Activated CD4-positive, CD25-positive, alpha-beta regulatory T cell treated with anti-CD3 and anti-CD28 coated beads, Interleukin-2, amount 50 U/mL, for 72 hours (primary cell): ENCODE data around the gene SARNP.
"Not testable (repeated sequence)": the region's sequence is repeated elsewhere in the genome, so short reads cannot be mapped to it uniquely, and the experiment has no call there.

Source experiments
- DNase-seq: peaks from one replicate; pipeline ENCODE4 v3.0.0; 2021

Gene SARNP

DNA sequence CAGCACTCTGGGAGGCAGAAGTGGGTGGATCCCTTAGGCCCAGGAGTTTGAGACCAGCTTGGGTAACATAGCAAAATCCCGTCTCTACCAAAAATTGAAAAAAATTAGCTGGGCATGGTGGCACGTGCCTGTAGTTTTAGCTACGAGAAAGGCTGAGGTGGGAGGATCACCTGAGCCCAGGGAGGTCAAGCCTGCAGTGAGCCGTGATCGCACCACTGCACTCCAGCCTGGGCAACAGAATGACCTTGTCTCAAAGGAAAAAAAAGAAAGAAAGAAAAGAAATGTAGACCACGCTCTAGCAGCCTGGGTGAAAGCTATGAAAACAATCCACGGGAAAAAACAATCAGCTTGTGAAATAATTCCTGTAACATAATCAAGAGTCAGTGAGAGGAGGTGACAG lies 29.0 kb downstream of the SARNP start:
- DNase-seq: no peak

DNA sequence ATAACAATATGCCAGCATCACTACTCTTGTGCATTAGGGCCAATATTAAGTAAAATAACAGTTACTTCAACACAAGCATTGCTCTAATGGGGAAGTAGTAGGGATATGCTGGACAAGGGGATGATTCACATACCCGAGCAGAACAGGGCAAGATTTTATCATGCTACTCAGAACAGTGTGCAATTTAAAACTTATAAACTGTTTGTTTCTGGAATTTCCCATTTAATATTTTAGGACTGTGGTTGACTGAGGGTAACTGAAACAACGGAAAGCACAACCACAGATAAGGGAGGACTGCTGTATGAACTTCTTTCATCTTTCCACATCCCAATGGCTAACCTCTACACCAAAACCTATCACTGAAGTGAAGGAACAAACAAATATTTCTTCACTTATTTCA lies 36.8 kb downstream of the SARNP start:
- no peak for DNase-seq

DNA sequence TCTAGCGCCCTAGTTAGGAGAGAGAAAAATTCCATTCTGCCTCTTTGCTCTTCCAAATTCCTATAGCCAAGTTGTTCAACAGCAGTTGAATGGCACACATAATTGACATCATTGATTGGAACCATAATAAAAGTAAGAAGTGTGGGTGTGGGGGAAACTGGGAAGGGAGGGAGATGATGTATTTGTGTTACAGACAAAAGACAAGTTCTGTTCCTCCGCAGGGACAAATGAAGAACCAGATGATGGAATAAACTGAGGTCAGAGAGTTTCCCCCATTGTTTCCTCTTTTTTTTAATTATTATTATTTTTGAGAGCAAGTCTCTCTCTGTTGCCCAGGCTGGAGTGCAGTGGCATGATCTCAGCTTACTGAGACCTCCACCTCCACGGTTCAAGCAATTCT lies 39.7 kb downstream of the SARNP start:
- DNase-seq: no peak

DNA sequence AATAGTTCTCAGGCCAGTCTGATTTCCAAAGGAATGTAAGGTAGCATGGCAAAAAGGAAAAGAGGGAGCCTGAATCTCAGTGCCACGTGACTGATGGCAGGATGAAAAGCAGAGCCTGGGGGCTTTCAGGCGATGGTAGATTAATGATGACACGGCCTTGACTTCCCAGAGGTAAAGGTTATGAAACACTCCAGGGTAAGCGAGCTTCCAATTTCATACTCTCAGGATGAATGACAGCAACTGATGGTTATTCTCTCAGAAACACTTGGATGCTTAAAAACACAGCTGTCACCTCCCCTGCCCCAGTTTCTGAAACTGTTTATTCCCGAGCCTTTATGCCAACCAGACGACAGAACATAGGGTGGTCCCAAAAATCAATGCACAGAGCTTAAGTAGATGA lies 45.8 kb downstream of the SARNP start:
- DNase-seq: no peak

DNA sequence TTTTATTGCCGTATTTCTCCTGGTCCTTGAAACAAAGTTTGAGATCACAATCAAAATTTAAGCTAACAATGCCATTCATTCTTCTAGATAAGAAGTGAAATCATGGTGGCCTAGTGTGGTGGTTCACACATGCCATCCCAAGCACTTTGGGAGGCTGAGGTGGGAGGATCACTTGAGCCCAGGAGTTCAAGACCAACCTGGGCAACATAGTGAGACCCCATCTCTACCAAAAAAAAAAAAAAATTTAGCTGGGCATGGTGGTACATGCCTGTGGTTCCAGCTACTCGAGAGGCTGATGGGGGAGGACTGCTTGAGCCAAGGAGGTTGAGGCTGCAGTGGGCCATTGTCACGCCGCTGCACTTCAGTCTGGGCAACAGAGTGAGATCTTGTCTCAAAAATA lies 50.4 kb downstream of the SARNP start:
- no peak for DNase-seq

DNA sequence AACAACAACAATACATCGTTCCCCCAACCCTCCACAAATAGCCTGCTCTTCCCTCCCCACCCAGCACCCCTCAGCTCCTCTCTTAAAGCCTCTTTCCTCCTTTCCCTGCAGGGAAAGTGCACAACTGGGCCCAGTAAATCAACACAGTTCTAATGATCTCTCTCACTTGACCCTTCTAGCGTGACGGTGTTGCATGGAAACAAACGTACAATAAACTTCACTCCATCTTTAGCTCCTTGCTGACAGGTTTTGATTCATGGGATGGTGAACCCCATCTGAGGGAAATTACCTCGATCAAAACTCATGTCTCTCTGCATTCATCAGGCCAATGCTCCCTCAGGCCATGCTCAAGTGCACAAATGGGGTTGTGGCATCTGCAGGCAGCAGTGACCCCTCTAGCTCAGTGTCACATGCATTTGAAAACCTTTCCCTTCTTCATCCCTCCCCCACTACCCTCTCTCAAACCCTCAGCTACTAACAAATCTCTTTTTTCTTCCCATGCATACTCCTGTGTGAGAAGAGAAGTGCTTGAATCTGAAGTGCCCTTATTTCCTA lies 51.7 kb downstream of the SARNP start:
- DNase-seq: no peak

DNA sequence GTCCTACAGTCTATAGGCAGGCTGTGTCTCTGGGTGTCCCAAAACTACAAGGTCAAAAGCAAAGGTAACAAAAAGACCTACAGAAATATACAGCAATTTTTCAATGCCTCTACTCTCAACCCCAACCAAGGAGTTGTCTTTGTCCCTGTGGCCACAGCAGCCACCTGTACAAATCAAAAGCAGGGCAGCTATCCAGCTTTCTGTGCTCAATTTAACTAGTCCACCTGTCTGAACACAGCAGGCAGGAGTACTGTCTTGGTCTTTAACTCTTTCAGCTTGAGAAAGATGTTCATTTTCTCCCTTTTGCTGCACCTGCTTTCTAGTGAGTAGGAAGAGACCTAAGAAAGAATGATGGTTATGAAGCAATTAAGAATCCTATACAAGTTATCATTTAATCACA lies 54.9 kb downstream of the SARNP start:
- no peak for DNase-seq

DNA sequence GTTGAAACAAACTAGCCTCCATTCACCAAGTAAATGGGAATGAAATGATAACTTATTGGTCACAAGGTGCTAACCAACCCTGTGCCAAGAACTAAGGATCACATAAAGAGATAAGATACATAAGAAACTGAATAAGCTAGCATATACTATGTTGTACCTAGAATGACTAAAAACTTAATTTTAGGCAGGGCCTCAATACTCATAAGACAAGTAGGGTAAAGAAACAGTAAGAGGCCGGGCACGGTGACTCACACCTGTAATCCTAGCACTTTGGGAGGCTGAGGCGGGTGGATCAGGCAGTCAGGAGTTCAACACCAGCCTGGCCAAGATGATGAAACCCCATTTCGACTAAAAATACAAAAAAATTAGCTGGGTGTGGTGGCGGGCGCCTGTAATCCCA lies 56.9 kb downstream of the SARNP start:
- DNase-seq: no peak

DNA sequence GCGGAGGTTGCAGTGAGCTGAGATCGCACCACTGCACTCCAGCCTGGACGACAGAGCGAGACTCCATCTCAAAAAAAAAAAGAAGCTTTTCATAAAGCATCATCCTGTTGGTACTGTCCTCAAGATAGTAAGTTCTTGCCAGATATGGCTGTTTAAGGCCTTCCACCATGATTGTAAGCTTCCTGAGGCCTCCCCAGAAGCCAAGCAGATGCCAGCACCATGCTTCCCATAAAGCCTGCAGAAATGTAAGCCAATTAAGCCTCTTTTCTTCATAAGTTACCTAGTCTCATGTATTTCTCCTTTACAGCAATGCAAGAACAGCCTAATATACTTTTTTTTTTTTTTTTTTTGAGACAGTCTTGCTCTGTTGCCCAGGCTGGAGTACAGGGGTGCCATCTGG lies 58.9 kb downstream of the SARNP start:
- DNase-seq: not testable (repeated sequence)

DNA sequence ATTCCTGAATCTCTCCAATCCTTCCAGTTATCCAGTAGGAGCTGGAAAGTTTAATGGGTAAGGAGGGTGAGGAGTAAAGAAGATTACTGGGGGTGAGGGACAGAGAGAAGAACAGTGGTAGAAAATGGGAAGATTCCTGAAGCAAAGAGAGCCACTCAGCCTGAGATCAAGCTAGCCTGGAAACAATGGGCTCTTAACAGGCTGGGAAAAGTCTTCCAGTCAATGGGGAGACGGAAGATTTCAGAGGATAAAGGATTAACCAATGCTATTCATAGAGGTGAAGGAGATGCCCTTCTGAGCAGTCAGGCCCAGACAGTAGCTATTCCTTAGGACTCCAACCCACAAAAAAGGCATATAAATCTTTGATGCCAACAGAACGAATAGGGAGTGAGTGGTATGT lies 59.8 kb downstream of the SARNP start:
- DNase-seq: no peak

DNA sequence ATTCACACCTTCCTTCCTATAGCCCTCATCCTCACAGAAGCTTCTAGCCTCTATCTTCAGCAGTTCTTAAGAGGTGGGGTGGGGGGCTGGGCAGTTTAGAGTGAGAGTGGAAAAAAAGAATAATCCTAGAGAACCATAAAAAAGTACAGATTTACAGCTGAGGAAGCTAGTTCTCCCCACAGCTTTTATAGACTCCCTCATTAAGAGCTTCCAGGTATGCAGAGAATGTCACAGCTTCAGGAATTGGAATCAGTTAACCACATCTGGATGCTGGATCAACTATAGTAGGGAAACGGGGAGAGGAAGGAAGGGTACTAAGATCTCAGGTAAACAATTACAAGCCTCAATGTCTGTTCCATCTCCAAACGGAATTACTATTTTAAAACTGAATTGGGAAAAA lies 62.3 kb downstream of the SARNP start:
- no peak for DNase-seq

DNA sequence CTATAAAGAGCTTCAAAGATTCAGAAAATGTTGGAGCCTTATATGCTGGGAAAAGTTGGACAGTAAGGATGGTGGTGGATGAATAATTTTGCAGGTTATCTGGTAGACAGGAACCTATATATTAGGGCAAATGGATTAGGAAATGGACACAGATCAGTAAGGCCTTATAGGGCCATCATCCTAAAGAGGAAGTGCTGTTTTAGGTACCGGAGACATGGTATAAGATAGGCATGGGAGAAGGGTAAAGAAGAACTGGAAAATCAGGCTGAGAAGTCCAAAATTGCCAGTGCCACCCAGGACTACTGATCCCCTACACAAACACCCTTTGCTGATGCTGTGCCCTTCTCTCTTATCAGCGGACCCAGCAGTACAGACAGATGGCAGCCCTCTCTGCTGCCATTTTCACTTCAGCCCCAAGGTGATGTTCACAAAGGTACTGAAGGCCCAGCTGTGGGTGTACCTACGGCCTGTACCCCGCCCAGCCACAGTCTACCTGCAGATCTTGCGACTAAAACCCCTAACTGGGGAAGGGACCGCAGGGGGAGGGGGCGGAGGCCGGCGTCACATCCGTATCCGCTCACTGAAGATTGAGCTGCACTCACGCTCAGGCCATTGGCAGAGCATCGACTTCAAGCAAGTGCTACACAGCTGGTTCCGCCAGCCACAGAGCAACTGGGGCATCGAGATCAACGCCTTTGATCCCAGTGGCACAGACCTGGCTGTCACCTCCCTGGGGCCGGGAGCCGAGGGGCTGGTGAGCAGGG lies 69.1 kb downstream of the SARNP start:
- no peak for DNase-seq

DNA sequence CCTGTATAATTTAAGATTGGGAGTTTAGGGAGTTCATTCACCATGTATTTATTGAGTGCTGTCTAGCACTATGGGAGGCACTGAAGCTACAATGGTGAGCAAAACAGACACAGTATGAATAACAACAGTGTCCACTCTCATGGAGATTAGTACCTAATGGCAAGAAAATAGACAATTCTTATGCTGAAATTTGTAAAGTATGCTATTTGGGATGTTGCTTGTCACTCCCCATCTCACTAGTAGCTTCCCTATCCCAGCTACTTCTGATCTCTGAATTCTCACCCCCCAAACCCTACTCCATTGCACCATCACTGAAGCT lies 70.7 kb downstream of the SARNP start:
- no peak for DNase-seq

DNA sequence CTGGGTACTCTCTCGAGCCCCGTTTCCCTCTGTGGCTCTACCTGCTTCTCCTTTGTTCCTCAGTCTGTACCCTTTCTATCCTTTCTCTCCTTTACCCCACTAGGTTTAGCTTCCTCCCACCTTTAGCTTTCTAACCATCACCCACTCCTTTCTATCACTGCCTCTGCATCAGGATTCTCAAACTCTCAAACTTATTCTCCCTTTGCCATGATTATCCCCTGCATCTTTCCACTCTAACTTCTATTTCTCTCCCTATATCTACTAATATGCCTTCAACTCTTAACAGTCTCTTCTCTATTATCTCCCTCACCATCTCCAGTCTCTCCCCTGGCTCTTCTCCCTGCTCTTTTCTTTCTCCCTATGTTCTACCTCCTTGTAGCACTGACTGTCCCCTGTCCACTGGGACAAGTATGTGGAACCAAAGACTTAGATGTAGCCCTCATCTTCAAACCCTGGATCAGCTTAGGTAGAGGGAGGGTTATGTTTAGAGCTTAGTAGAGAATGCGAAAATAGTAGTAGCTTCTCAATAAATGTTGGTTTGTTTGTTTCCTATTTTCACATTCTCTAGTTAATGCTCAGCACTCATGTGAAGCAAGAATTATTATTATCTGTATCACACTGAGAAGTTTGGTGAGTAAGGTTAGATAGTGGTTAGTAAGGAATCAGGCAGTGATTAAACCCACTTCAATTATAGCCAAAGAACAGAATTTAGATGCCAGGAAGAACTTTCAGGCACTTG lies 71.2 kb downstream of the SARNP start:
- no peak for DNase-seq

DNA sequence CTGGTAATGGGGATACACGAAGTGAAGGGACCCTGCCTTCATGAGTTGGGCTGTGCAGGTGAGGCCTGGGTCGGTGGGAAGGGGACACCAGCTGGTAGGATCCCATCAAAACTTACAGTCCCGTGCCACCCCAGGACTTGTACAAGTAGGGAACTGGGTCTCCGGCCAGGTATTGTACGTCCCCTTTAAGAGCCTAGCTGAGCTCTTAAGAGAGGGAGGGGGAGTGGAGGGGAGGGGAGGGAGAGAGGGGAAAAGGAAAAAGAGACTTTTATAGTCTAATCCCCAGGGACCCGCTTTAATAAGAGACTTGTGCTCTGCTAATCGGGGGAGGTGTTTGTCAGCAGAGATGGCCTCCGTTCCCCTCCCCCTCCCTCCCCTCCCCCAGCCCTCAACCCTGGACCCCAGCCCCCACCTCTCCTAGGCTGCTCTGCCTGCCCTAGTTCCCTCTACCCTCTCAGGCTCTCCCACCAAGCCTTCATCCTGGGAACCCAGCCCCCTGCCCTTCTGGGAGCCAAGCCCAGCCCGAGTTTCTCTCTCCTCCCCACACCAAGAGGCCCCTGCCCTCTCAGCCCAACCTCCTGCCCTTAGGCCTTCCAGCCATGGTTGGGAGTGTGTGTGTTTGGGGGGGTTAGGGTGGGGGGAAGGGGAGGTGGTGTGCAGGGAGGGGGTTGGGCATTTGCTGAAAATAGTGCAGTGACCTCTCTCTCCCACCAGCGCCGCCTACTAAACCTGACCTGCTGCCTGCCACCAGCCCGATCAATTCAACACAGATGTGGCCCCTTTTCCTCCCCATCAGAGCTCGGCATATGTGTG lies 72.0 kb downstream of the SARNP start:
- no peak for DNase-seq

DNA sequence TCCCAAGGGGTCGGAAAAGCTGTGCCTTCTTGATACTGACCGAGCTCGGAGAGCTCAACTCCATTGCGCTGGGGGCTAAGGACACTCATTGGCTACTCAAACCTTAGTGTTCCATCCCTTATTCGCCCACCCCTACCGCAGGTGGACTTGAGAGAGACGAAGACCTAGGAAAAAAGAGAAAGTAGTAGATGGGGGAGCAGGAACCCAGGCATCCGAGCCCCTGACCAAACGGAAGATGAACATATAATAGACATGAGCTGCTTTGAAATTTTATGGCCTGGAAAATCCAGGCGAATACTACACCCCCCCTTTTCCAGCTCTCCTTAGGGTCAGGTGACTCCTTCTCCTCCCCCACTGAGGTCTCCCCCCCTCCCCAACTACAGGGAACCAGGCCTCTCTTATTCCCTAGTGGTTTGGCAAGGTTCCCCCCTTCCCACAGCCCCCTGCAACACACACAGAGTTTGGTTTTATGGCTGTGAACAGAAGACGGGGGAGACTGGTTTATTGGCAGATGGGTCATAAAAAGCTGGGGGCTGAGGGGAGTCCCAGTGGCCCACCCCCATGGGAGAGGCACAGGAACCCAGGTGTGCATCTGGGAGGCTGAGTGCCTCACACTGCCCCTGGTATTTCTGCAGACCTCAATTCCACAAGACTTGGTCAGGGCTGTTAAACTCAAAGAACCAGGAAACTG lies 73.0 kb downstream of the SARNP start:
- DNase-seq: no peak

DNA sequence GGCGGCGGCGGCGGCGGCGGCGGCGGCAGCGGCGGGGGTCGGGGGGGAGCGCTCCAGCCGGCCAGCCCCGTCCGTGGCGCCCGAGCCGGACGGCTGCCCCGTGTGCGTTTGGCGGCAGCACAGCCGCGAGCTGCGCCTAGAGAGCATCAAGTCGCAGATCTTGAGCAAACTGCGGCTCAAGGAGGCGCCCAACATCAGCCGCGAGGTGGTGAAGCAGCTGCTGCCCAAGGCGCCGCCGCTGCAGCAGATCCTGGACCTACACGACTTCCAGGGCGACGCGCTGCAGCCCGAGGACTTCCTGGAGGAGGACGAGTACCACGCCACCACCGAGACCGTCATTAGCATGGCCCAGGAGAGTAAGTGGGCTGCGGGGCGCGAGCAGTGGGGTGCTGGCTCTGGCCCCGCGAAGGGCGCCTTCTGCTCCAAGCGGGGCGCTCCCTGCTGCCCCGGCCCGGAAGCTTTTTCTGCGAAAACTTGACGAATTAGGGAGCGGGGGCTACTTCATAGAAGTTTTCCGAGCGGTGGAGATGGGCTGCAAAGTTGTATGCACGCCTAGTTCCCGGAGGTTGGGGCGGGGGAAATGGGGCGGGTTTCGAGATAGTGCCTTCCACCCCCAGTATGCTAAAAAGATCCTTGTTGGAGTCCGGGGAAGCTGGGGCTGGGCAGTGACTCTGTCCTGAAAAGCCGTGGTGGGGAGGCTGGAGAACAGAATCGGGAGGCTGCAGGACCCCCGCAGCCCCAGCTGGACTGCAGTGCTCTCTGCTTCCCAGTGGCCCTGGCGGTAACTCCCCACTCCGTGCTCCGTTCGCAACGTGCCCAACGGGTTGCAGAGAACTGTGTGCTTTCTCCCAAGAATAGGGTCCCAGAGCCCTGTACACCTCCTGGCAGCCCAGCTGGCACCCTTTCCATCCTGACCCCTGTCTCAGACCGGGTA lies 73.9 kb downstream of the SARNP start:
- DNase-seq: peak; percentile 48

DNA sequence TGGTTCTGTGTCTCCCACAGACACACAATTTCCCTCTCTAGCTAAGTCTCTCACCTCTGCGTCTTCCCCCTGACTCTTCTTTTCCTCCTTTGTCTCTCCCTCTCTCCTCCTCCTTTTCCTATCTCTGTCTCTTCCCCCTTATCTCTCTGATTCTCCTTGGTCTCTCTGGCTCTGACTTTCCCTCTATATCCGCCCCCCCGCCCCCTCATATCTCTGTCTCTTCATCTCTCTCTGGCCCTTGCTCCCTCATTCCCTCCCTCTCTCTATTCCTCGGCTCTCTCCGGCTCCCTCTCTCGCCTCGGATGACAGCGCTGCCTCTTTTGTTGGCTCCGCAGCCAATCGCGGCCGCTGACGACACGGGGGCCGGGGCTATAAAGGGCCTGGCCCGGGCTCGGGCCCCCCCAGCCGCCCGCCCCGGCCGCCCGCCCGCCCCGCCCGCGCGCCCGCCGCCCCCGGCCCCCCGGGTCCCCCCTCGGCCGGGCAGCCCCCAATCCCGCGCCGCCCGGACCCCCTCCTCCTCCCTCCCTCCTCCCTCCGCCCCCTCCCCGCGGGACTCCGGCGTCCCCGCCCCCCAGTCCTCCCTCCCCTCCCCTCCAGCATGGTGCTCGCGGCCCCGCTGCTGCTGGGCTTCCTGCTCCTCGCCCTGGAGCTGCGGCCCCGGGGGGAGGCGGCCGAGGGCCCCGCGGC lies 74.7 kb downstream of the SARNP start, which contains the start of gene GDF11:
Gene GDF11, plus strand, starts transcription at position 404 of the 687 bp plus-strand sequence. Its CDS starts 195 bp downstream, at position 599.
- DNase-seq: peak; percentile 65

DNA sequence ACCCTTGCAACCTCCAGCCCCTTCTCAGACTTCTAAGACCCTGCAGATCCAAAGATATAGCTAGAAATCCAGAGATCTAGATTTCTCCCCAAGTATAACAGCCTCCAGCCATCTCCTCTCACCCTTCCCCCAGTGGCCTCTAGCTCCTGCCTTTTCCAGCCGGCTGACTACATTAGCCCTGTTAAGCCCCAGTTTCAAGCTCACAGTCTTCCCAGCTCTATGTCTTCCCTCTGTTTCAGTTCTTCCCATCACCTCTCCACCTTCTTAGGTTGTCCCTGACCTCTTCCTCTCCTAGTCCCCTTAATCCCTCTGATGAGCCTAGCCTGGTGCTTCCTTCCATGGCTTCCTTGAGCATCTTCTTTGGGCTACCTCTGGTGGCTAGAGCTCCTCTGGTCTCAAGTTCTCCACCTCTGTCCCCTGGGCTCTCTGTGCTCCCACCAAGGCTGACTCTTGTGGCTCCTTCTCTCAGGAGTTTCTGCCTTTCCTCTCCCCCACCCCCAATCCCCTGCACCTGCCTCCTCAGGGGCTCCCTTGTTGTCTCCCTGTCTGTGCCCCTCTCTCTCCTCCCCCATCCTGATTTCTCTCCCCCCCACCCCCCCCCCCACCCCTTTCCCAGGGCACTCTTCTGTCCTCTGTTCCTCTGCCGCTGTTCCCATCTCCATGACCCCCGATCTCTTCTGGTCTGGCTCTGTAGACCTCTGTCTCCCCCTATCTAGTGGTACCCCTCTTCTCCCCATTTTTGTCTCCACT lies 75.4 kb downstream of the SARNP start:
- DNase-seq: peak; percentile 17

DNA sequence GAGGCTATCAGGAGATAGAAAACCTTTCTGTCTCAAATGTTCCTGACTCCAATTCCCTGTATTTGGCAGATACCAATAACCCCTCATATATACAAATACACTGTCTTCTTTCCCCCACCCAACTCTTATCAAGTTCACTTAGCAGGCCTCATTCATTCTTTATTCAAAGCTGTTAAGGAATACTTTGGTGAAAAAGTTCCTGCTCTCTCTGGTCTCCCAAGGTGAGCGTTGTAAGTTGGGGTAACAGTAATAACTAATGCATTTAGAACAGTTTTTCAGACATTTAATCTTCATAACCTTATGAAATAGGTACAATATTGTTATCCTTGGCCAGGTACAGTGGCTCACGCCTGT lies 78.5 kb downstream of the SARNP start:
- DNase-seq: no peak
